Urothelium cell line (cell line): Measurements from ENCODE around the gene PTPRC.

Experiments
- DNase-seq: peaks from one replicate; pipeline ENCODE4 v3.0.0; 2011; ENCODE audit warnings: low spot score, mixed read lengths
- FAIRE-seq: peaks from 2 replicates; lab custom pipeline; 2011; peaks lifted over from hg19 to GRCh38; lab: Jason Lieb, UNC

PTPRC gene

DNA sequence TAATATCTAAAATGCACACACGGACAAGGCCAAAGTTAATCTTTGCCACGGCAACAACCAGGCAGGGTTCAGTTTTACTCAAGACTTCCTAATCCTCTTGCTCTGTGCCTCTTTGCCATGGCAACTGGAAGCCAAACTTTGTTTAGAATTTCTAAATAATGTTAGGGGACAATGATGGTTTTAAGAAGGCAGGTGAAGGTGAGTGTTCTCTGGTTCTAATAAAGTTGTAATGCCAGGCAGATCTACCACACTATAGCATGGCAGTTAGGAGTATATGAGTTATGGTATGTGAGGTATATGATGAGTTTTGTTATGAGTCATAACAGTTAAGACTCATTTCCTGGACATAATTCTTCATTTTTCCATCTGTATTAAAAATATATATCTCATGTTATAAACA, 2.7 kb downstream of the PTPRC start:
- FAIRE-seq = no peak
- DNase-seq = no peak

DNA sequence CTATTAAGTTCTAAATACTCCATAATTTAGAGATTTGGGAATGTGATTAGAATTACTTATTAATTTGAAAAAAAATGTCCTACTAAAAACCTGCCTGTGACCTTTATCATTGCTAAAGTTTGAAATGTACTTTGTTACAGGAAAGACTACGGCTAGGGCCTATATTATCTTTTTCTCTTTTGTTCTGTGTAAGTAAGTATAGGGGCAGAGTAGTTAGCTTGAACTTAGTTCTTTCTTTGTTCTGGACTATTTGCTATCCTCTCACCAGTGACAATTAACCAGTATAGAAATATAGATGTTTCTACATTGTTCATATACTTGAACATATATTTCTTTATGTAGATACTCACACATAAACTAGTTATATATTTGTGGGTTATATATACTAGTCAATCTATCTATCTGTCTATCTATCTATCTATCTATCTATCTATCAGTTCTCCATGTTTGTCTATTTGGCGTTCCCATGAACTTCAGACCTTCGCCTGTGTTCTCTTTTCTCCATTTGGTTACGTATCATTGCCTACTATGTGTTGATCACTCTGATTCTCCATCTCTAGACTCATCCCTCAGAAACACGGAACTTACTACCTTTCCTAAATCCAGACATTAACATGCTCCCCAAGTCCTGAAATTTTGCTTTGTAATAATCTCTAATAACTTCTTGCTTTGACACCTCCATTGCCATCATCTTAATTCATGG, 3.3 kb downstream of the PTPRC start:
- no peak for DNase-seq
- FAIRE-seq = no peak

DNA sequence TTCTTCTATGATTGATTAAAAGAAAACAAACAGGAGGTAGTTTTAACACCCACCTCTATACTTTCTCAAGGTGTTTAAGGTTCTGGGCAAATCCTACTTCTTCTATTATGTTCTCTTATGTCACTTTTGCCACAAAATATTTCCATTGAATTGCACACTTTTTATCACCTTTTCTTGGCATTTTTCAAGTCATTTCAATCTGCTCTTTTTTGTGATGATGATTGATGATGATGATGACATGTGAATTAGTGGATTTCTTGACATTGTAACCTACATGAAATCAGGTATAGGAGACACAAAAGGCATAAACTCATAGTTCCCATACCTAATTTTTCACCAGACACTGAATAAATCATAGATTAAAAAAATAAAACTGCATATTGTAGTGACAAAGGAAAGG, 4.1 kb downstream of the PTPRC start:
- FAIRE-seq = no peak
- DNase-seq = no peak

DNA sequence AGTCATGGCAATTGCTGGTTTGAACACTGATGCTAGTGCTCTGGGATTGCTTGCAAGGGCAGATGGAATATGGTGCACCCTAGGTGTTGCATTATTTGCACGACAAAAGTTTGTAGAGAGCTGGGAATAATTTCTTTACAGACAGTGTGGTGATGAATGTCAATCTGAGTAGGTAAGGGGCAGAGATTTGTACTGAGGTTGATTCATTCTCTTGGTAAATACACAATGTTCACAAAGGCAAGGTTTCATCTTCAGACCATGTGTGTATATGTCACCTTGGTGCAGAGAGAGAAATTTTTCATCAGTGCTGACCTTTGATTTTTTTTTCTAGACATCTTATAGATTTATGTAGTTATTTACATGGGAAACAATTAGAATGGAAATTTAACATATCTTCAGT, 5.0 kb downstream of the PTPRC start:
- no peak for DNase-seq
- no peak for FAIRE-seq

DNA sequence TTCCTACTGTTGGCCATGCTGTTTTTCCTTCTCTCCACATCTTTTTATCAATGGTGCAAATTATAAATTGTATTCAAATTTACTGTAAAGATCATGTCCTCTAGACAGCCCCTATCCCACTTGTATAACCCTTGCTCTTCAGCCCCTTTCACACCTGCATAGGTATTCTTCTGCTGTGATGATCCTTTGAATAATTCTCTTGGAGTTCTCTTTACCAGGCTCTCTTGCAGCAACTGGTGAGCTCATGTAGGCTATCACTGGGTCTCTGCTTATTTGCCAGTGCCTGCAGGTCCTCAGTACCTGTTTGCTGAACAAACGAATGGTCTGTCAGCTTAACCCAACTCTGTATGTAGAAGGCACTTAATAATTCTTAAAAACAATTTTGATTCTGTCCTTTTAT, 8.2 kb downstream of the PTPRC start:
- DNase-seq (no peak), FAIRE-seq (no peak)

DNA sequence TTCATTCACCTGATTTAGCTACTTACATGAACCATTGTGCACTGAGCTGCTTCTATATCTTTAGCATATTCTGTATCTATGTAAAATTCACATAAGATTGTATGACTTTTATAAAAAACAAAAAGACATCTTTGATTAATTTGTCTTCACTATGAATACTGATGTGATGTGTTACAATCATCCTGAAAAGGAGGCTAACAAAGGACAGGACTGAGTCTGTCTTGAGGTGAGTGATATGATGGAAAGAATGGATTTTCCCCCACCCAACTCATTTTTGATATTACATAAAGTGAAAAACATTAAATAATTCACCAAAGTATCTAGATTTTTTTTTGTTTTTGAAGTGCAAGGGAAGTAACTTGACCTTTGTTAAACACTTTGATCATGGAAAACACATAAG, 9.8 kb downstream of the PTPRC start:
- no peak for DNase-seq
- FAIRE-seq = no peak

DNA sequence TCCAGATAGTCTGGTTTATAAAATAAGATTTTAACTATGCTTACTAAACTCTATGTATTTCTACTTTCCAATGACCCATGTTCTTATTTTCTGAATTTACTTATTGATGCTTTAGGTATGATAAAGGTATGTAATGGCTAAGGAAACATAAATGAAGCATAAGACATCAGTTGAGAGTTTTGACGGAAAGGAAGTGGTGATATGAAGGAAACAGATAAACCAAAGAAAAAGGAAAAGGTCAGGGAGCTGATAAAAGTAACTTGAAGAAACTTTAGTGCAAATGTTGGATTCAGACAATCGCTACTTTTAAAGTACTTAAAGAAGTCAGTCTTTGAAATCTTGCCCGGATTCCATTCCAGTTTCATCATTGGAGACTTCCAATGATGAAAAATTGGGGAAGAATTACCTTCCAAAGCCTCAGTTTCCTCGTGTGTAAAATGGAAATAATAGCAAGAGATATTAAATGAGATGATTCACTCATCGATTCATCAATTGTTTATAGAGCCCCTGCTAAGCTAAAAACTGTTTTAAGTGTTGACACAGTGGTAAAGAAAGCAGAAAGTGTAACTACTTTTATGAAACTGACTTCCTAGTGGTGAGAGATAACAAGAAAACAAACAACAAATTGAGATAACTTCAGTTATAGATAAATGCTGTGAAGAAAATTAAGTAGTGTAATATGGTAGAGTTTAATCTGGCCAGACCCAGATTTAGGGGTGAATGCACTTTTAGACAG, 10.6 kb downstream of the PTPRC start:
- FAIRE-seq = no peak
- no peak for DNase-seq

DNA sequence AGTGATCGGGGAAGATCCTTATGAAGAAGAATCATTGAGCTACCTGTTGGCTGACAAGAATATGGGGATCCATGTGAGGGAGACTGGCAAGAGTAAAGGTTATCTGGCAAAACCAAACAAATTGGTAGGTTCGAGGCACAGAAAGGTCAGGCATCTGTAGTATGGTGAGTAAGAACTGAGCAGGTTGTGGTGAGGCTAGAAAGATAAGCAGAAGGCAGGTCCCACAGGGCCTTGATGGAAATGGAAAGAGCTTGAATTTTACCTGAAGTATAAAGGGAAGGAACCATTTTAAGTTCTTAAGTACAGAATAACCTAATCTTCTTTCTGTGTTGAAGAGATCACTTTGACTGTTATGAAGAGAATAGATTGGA, 11.1 kb downstream of the PTPRC start:
- DNase-seq (no peak), FAIRE-seq (no peak)

DNA sequence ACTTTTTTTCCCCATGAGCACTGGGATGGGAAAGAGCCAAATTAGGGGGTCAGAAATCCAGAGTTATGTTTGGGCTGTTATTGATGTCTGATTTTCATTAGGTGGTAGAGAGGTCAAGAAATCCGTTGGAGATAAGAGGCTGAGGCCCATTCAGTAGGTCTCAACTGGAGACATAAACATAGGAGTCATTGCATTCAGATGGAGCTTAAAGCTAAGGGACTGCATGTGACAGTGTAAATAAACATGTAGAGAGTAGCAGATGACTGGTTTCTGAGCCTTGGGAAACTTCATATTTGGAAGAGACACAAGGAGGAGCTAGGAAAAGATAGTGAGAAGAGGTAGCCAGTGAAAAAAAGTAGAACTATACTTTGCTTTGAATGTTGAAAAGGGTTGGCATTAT, 11.7 kb downstream of the PTPRC start:
- no peak for FAIRE-seq
- no peak for DNase-seq

DNA sequence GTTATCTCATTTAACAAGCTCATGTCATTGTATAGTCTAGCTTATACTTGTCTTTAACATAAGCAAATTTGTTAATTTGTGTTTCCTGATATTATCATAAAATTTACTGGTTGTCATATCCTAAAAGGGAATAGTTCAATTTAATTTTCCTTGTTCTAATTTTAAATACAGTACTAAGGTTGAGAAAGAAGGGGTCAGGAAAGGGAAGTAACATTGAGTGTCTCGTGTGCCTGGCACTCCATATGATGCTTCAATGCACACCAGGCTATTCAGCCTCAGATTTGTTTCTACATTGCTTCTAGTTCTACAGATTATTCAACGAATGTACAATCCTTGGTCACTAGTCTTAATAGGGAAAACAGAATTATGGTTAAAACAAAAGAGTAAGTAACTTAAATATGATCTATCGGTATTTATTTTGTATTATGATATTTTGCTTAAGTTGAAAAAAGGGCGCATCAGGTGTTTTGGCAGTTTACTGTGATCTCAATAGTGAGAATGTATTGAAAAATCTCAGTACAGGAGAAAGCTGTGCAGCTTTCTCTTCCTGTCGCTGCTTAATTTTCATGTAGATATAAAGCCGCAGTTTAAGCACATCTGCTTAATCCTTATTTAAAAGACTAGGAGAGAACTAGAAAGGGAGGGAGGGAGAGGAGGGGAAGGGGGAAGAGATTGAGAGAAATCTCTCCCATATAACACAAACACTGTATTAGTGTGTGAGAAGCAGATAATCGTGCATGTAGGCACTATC, 13.0 kb downstream of the PTPRC start:
- FAIRE-seq (no peak), DNase-seq (no peak)

DNA sequence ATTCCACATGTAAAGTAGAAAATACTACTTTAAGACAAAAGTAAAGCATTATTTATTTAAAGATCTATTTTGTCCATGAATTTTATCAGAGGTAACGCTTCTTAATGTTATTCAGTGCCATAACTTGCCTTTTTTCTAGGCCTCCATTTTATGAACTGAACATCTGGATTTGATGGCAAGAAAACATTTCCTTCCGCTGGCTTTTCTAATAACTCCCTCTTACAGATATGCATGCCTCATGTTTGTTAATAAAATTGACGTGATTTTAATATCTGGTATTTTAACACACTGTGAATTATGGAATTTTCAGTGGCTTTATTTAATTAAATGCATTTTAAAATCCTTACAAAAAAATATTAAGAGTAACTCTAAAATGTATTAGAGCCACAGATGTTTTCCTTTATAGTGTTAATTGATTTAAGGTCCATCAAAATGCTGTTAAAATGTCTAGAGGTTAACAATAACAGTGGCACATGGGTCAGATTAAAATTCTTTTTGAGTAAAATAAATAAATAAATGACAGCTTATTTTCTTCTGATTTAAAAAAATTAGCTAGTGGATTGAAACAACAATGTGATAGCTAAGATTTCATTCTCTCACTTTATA, 15.1 kb downstream of the PTPRC start:
- DNase-seq = no peak
- FAIRE-seq = no peak

DNA sequence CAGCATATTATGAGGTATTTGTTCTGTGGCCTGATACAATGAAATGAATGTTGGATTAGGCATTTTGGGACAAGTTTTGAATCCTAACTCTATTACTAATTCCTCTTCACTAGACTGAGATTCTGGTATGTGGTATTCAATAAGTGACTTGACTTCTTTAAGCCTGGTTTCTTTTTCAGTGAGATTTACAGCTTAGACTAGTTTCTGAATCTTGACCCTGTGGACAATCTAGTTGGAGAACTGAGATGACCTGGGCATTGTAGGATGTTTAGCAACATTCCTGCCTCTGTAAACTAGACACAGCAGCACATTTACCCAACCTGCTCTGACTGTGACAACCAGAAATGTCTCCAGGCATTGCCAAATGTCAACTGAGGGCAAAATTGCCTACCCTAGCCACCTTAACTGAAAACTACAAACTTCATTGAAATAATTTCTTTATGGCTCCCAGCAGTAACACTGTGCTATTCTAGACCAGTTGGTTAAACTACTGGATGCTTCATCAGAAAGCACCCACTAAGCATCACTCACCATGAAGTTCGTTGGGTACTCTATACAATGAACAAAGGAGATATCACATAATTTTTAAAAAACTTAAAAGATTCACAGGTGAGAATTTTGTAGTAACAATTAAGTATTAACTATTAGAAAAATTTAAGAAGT, 16.8 kb downstream of the PTPRC start:
- DNase-seq (no peak), FAIRE-seq (no peak)

DNA sequence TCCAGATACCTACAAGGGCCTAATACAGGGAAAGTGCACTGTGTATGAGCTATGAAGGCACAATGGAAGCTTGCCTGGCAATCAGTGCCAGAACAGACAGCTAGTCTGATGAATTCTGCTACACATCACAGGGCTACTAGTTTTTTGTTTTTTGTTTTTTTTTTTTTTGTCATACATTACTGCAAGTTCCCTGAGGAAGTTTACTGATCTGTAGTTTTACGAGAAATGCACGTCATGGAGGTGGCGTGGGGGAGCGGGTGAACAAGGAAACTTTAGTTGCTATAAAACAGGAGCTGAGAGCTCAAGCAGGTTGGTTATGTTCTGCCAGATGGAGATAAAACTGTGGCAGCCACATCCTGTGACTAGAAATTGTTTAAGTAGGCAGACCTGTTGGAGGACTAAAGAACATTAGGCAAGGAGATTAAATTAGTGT, 17.7 kb downstream of the PTPRC start:
- FAIRE-seq = no peak
- DNase-seq = peak; percentile 11

DNA sequence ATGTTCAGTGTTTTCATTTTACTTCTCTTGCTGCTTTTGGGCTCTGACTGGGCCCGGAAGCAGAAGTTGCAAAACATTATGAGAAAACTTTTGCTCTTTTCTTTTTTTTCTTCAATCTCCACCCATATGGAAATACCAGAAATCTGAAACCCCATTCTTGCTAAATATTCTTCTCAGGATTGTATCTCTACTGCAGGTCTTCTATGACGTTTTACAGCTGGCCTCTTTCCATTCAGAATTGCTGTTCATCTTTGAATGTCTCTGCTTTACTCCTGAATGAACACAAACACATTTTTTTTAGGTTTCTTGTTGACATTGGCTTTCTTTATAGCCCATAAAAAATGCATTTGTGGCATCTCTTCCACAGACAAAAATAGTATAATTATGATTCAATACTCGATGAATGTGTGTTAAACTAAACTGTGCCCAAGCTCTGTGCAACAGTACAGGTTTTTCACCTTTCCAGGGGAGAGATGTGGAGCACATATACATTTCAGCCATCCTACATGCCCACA, 18.8 kb downstream of the PTPRC start:
- DNase-seq = peak; percentile 58
- peak; percentile 40 for FAIRE-seq

DNA sequence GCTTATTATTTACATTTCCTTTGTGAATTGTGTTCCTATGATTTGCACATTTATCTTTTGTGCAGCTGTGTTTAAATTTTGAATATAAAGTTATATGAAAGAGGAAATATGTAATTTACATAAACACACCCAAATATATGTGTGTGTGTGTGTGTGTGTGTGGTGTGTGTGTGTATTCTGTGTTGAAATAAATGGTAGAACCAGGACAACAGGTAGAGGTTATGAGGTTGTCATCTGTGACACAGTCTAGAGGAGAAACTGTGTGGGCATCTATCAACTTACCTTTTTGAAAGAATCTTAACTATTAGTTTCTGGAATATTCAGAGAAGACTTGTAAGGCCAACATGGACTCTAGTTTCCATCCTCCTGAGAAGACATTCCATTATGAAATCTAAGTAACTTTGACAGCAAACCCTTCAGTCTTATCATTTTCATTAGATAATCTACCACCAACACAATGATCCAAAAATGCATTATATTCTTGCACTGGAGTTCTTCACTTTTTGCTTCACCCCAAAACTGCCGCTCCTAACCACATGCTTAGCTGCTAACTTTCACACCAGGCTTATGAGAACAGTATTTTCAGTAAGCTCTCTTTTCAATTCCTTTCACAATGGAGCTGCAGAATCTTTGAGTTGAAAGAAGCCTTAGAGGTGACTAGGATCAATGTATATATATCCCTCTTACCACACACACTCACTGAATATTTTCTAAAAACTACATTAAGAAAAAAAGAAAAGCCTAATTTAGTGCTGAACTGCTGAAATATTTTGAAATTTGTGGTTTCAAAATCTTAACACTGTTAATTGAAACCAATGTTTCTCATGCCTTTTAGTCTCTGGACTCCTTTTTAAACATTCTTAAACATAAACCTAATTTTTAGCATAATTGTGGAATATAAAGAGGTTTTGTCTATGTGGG, 21.8 kb downstream of the PTPRC start:
- FAIRE-seq = no peak
- no peak for DNase-seq

DNA sequence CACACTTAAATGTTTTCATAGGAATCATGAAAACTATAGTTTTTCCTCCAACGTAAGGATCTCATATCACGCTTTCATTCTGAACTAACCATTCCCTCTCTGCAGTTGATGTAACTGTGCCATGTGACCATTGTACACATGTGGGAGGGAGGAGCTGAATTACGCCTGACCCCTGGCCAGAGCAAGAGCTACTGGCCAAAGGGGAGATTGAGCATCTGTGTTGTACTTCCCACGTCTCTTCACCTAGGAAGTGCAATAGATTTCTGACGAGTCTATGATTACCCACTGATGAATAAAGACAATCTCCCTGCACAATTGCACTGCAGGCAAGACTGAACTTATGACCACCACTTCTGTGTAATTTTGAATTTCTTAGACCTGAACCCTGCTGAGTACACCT, 24.0 kb downstream of the PTPRC start:
- no peak for DNase-seq
- no peak for FAIRE-seq

DNA sequence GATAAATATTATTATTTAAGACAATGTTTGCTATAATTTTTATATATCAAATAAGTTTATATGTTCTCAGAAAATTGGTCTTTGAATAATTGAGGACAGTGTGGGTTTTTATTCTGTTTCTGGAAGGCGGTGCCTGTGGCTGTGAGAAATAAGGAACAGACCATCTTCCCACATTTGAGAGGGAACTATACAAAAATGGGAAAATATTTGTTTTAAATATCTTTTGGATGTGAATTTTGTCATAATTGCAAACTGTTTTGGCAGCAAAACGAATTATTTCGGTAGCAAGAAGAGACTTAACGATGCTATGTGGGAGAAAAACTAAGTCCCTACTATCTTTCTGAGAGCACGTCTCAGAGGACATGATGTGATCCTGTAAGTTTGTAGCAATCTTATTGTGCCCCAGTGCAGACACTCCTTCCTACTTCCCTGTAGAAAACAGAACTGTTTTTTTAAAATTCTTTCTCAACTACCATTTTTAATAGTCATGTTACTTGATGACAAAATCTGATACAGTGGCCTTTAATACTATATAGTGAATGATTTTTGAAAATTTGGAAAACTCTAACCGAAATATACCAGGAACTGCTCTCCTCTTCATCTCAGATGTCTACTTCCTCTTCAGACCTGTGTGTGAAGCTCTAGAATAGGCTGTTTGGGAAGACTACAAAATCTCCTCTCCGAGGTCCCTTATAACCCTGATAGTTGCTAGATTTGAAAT, 25.4 kb downstream of the PTPRC start:
- no peak for DNase-seq
- FAIRE-seq = no peak

DNA sequence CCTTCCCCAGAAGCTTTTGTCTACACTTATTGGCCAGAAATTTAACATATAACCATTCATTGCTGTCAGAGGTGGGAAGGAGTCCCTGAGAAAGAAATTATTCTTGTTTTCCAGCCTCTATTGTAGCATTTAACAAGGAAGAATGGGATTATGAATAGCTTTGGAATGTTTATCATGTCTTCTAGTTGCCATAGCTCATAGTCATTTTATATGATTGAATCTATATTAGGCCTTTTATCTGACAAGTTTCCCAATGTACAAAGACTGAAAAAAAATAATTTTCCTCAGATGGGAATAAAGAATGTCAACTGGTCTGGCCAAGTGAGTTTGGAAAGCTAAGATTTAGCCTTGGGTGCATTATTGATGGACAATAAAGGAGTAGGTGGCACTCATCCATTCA, 28.3 kb downstream of the PTPRC start:
- FAIRE-seq = no peak

DNA sequence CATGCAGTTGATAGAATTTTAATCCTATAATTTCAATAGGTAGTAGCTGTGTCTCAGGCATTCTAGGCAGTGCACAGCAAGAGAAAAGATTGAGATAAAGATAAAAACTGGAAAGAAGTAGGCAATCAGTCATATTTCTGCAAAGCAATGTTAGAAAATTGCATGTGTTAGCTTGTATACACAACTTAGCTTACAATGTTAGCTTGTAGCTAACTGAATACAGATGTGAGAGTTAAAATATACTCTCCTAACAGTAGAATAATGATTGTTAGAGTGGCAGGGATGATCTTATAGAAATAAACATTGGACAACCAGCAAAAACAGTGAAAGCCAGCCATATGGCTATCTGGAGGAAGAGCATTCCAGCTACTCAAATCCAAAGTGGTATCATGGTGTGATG, 29.0 kb downstream of the PTPRC start:
- FAIRE-seq = no peak
- DNase-seq = no peak

More for the DNA sequence above, 28.3 kb downstream of the PTPRC start:
- DNase-seq = no peak
